Calu3 (cell line): ENCODE data around the gene SYT8. TPM values are rescaled to one million over a fixed set of nuclear protein-coding genes. Genes with fewer than 3 reads are reported as not detected.

Source experiments
- BruUV-seq: library from RNA; stranded (reverse); fragments of 400-500 nt; replicated peaks from 2 replicates; lab custom pipeline; 2021; lab: Mats Ljungman, UMichigan
- CTCF ChIA-PET: fragments of 300-600 bp; sonication (Branson Sonifier 250); formaldehyde crosslinking; loops from one replicate; lab custom pipeline; 2022; ENCODE audit warnings: antibody characterized with exemption; lab: Charles Lee
- DNase-seq: peaks from one replicate; pipeline ENCODE4 v3.0.0; 2022
- H3K27ac Mint-ChIP-seq: one replicate; pipeline ENCODE4 v1.8.0; 2022; ENCODE audit warnings: mixed read lengths; ENCODE audit not compliant: unreplicated experiment
- H3K27me3 Mint-ChIP-seq: one replicate; pipeline ENCODE4 v1.8.0; 2022; ENCODE audit warnings: mixed read lengths; ENCODE audit not compliant: unreplicated experiment
- H3K36me3 Mint-ChIP-seq: one replicate; pipeline ENCODE4 v1.8.0; 2022; ENCODE audit warnings: mild to moderate bottlenecking, moderate library complexity, mixed read lengths; ENCODE audit not compliant: insufficient read depth, unreplicated experiment
- H3K4me1 Mint-ChIP-seq: one replicate; pipeline ENCODE4 v1.8.0; 2022; ENCODE audit warnings: mild to moderate bottlenecking, low read depth, mixed read lengths; ENCODE audit not compliant: unreplicated experiment
- H3K4me3 Mint-ChIP-seq: one replicate; pipeline ENCODE4 v1.8.0; 2022; ENCODE audit warnings: mild to moderate bottlenecking, low read depth, moderate library complexity, mixed read lengths; ENCODE audit not compliant: unreplicated experiment
- H3K9me3 Mint-ChIP-seq: one replicate; pipeline ENCODE4 v1.8.0; 2022; ENCODE audit warnings: low read depth, mixed read lengths; ENCODE audit not compliant: unreplicated experiment
- CTCF ChIP-seq: fragments of 200-600 bp; IDR thresholded peaks from one replicate; pipeline ENCODE4 v1.8.0; 2022; ENCODE audit warnings: antibody characterized with exemption; ENCODE audit not compliant: unreplicated experiment
- intact Hi-C: fragments of 100-400 bp; cut with micrococcal nuclease; formaldehyde crosslinking; loops from one replicate; pipeline ENCODE4 v1.10.0; 2022; ENCODE audit not compliant: unreplicated experiment
- total RNA-seq: library from RNA; stranded (reverse); gene quantifications from 2 replicates; pipeline ENCODE4 v1.2.3, GENCODE V29; 2022

SYT8 gene
- total RNA-seq, 1 experiment from 2014 or later: 7.1 TPM

GRCh38 chr11:1826552-1827094 lies 8.2 kb upstream of the SYT8 start:
- Mint-ChIP-seq H3K27ac (peak overlapping the region; percentile 93), H3K36me3 (peaks cover 38% of the 10 kb centered on the region), H3K9me3 (no peaks in the 10 kb centered on the region), H3K27me3 (no peaks in the 10 kb centered on the region), H3K4me3 (peak overlapping the region; percentile 47), H3K4me1 (peaks cover 51% of the 10 kb centered on the region)
- CTCF ChIA-PET: no interaction called here
- peak; percentile 75 for DNase-seq
- peak; percentile 35 for TF ChIP-seq CTCF
- intact Hi-C loops: no loop called here
- no TSS peak for BruUV-seq

- CTCF ChIA-PET: no interaction called here
Measured at GRCh38 chr11:1827095-1827813, 7.5 kb upstream of the SYT8 start.

GRCh38 chr11:1827931-1828330 lies 6.9 kb upstream of the SYT8 start:
- CTCF ChIA-PET: no interaction called here
- no peak for DNase-seq
- Mint-ChIP-seq H3K4me1 (peaks cover 58% of the 10 kb centered on the region), H3K4me3 (peak overlapping the region; percentile 47), H3K27ac (peak overlapping the region; percentile 93), H3K36me3 (peaks cover 38% of the 10 kb centered on the region), H3K27me3 (no peaks in the 10 kb centered on the region), H3K9me3 (no peaks in the 10 kb centered on the region)
- no TSS peak for BruUV-seq
- intact Hi-C loops: no loop called here
- TF ChIP-seq CTCF: no peak

More at GRCh38 chr11:1827095-1827813, 7.5 kb upstream of the SYT8 start:
- Mint-ChIP-seq H3K36me3 (peaks cover 38% of the 10 kb centered on the region), H3K27me3 (no peaks in the 10 kb centered on the region), H3K4me1 (peaks cover 57% of the 10 kb centered on the region), H3K27ac (peak overlapping the region; percentile 93), H3K4me3 (peak overlapping the region; percentile 47), H3K9me3 (no peaks in the 10 kb centered on the region)
- peak; percentile 93 for DNase-seq
- BruUV-seq: no TSS peak
- TF ChIP-seq CTCF: no peak
- intact Hi-C loops: no loop called here

GRCh38 chr11:1828542-1828941 lies 6.2 kb upstream of the SYT8 start:
- Mint-ChIP-seq H3K27ac (peak overlapping the region; percentile 93), H3K4me1 (peaks cover 64% of the 10 kb centered on the region), H3K27me3 (no peaks in the 10 kb centered on the region), H3K36me3 (peaks cover 40% of the 10 kb centered on the region), H3K4me3 (no peak overlapping the region), H3K9me3 (no peaks in the 10 kb centered on the region)
- CTCF ChIA-PET: interaction anchor here (1.0 kb wide), 3 partner anchors 66 to 282 kb away, joined by 4 to 5 read pairs (median 4); no protein-coding TSS in a partner anchor
- DNase-seq: no peak
- intact Hi-C loops: no loop called here
- no peak for TF ChIP-seq CTCF
- no TSS peak for BruUV-seq
